Fibroblast of skin of right biceps (primary cell): ENCODE measurements around the gene DTNA.
"Not testable (repeated sequence)": the region's sequence is repeated elsewhere in the genome, so short reads cannot be mapped to it uniquely, and the experiment has no call there.

Experiments
- DNase-seq: peaks from one replicate; pipeline ENCODE4 v3.0.0-alpha.2; 2013

Gene DTNA

DNA sequence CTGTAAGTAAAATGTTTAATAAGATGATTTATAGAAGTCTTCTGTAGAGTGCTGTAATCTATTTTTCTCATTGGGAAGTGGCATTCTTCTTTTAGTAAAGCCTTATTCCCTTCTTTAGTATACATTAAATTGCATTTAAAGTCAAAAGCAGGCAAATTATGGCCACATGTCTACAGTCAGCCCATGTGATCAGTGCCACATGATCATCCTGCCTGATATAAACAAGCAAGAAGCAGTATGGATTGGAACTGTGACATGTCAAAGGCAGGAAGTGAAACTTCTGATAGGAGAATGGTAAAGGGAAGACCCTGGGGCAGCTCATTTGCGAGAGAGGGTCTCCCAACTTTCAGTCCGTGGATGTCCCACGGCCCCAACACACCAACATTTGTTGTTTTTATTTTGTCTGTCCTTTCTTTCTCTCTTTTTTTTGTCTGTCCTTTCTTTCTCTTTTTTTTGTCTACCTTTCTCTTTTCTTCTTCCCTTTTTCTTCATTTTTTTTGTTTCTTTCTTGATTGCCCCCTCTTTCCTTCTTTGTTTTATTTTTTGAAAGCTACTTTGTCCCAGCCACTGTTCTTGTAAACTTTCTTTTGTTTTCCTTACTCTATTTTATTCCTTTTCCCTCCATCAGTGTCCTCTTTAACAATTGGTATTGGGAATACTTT lies 154.9 kb downstream of the DTNA start:
- no peak for DNase-seq

DNA sequence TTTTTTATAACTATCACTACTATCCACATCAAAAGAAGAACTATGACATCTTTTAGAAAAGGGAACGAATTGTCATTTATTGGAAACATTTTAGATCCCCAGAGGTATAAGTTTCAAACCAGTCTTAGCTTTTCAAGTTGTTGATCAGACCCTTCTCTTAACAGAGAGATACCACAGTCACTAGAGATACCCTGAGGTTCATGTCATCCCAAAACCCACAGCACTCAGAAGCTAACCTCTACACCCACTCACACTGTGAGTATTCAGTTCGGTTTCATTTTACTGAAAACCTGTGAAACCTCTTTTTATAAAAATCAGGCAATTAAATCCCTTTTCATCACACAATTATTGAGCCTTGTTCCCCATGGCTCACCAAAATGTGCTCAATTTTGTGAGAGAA lies 156.2 kb downstream of the DTNA start:
- no peak for DNase-seq

DNA sequence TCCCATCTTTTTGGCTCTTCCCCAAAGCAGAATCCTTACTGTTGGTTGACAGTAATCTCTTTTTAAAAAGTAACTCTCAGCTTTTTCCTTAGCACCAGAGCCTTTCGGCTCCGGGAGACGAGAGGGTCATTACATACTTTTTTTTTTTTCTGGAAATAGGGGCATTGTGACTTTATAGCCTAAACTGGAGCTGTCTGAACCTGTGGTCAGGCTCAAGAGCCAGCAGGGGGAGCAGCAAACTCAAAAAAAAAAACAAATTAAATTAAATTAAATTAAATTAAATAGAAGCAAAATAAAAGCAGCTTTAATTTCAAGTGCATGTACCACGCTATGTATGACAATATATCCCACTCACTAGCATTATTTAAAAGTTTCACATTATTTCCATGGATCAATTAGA lies 156.6 kb downstream of the DTNA start:
- DNase-seq: peak; percentile 12

DNA sequence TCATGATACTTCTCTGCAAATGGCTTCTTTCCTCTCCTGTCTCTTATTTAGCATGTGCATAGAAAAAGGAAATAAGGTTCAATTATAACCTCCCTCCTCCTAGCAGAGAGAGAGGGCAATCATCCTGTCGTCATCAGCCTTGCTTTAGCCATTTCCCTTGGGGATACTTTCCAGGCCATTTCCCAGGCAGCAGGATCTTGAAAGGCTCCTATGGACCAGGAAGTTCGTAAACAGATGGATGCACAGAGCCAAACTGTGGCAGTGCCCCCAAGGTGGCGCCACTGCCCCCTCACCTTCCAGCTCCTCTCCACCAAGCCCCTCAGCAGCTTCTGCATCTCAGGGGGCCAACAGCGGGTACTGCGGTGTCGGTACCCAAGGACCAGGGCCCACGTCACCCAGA lies 157.4 kb downstream of the DTNA start:
- peak; percentile 44 for DNase-seq

DNA sequence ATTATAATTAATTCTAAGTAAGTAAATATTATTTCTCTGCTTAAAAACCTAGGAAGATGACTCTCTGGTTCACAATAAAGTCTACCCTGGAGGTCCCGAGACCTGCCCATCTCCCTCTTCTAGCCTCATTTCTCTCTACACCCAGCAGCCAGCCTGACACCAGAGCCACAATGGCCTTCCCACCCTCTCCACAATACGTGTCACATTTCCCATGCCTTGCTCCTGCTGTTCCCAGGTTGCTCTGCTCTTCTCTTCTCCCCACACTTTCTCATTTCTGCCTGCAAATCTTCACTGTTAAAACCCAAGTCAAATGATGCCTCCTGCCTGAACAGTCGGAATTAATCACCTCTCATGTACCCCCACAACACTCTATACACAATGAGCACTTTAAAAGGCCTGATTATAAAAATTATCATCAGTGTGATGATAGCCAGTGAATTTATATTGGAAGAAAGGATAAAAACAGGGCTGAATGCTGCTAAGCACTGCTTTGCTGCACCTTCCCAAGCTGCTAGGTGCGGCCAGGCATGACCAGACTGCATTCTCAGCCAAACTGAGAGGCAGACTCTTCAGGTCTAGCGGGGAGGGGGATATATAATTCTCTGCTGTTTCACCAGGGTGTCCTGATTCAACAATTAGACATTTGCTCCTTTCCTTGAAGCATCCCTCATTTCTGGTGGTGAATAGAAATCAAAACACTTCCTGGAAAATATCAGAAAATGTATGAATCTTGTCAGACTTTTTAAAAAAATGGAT lies 160.6 kb downstream of the DTNA start:
- DNase-seq: no peak

DNA sequence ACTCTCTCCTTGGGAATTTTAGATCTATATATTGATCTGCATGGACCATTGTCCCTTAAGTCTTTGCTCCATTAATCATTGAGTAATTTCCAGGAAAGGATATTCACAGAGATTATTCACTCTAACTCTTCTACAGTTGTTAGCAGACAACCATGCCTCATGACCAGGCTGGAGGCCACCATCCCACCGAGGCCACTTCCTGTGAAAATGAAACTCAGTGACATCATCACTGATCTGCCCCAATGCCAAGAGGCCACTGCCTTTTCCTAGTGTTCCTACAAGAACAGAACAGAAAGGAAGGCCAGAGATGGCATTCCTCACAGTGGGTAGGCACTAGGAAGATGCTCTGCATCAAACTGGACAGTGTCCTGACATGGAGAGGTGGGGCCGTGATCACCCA lies 161.3 kb downstream of the DTNA start:
- peak; percentile 4 for DNase-seq

DNA sequence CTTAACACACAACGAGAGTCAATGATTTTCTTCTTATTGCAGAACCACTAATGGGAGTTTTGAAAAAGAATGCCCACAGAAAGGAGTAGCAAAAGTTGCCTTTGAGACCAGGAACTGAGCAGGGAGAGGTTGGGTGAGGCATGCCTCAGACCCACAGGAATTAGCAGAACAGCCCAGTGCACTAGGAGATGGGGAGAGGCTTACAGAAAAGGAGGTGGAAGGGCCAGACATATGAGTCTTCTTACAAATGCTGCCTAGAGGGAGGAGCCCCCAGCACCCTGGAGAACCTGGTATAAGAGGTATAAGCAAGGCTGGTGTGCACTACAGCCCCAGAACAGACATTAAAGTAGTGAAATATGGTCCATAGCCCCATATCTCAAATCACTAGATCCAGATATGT lies 162.0 kb downstream of the DTNA start:
- no peak for DNase-seq

DNA sequence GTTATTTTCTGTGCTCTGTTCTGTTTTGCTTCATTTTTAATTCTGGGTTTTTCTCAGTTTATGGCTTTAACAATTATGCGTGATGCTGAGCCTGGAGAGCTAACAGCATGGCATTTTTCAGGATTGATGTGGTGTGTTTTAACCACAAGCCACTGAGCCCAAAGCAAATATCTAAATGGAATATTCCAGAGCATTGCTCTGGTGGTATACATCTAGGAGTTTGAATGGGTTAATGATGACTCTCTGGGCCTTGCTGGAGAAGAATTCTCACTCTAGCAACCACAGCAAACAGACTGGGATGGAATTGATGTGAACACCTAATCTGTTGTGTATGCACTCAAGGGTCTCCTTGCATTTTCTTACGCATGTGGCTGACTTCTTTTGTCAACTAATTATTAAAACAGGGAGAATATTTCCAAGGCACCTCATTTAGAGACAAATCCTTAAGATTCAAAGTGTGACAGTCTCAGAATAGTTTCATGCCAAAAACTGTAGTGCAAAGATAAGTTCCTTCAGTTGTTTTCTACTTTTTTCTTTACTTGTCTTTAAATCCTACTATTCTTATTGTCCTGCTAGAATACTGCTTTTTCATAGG lies 164.0 kb downstream of the DTNA start:
- DNase-seq: peak; percentile 14

DNA sequence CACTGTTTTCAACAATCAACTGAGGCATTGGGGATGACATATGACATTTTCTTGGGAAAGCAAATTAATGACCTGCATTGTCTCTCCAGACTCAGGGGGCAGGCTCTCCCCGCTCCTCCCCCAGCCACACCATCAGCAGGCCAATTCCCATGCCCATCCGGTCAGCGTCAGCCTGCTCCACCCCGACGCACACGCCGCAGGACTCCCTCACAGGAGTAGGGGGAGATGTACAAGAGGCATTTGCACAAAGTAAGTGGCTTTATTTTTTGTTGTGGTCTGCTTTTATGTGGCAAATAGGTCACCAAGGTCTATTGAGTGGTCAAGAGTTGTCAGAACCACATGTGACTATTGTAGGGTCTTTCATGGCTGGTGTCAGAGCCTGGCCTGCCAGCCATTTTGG lies 165.1 kb downstream of the DTNA start:
- no peak for DNase-seq

DNA sequence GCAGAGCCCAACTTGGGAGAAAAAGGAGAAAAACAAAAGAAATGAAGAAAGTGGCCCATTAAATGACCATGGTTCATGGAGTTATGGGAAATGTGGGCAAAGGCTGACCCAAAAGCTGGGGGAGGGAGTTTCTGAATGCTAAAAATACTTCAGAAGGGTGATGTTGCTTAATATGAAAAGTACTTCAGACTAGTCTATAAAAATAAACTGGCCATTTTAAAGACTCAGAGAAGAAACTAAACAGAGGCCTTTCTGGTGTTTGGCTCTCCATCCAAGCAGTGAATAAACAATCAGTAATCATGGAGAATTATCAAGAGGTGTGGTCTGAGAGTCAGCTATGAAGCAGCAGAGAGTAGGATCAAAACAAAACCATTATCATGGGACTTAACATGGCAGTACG lies 170.3 kb downstream of the DTNA start:
- no peak for DNase-seq

DNA sequence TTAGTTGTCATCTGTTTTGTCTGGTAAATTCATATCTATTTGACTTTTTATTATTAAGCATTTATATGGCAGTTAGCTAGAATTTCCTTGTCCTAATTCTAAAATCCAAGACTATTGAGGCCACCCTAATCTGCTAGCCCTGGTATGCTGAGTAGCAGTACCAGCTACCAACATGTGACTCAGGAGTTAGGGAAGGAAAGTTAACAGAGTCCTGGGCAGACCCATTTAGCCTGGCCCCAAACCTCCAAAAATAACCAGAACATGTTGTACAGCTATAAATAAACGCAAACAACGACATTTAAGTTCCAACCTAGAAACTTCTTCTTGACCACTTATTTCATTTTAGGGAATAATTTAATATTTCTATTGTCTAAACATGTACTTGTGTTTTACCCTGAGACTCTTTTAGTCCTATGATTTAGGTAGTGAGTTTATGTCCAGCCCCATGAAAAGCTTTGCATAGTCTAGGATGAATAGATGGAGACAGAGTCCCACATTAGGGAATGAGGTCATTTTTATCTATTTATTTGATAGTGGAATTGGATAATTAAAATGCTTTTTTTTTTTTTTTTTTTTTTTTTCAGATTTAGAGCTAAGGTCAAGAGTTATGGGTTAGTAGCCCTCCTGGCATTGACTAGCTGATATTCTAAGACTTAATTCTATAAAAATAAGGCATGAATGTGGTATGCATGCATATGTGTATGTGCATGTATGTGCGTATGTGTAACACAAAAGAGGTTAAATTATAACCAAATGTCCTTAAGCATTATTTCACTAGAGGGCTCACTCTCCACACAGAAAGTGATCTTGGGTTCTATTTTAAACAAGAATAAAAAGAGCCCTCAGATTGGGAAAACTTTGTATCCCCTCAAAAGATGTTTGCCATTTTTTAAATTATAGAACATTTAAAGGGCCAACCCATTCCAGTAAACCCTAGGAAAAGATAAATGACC lies 171.1 kb downstream of the DTNA start:
- peak; percentile 17 for DNase-seq

DNA sequence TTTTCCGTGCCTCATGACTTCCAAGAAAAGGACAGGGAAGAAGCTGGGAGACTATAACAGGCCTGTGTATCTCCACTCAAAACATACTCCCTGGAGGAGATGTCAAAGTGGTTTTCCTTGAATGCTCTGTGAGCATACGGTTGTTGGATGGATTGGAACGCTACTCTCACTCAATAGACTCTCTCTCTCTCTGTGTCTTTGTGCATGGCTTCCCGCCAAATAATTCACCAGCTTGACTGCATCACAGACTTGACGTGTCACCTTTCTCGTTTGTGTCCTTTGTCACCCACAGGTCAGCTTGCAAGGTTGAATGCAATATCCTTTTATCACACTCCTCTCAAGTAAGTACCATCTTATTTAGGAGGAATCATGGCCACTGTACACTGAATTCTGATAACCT lies 174.3 kb downstream of the DTNA start:
- no peak for DNase-seq

DNA sequence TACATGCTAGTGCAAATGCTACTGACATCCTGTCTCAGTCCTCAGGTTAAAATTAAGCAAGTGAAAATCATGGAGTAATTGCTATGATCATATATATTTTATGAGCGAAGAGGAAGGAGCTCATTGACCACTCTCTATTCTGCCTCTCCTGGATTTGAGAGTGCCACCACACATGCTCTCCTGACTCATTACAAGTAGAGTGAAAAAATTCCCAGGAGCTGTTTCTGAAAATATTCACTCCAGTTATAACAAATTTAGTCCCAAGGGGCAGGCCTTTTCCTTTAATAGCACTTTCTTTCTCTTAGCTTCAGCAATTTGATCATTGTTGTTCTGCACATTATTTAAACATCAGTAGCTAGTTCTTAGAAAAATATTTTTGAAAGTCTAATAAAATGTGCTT lies 176.1 kb downstream of the DTNA start:
- DNase-seq: no peak

DNA sequence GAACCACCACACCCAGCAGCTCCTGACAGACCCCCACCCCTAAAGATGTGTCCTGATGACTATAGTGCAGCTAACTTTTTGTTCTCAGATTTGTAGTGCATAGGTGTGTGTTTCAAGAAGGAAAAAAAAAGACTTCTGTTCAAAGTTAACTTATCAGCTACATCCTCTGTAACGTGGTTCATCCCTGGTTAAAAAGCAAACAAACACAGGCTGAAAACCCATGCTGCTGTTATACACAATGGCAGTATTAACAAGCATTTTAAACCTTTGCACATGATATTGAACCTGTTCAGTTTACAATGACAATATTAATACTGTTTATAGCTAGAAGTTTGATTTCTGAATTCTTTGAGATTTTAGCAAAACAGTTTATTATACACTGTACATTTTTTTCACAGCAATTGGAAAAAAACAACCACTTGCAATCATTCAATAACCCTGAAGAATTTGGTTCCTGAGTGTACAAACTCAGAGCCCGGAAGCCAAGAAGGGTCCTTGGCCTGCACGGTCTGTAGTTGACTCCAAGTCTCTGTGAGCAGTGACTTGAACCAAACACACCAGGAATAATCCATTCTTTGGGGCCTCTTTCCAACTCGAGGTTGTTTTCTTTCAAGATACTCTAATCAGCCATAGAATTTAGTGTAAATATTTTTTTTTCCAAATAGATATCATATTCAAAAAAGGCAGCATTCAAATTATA lies 177.9 kb downstream of the DTNA start:
- DNase-seq: no peak

DNA sequence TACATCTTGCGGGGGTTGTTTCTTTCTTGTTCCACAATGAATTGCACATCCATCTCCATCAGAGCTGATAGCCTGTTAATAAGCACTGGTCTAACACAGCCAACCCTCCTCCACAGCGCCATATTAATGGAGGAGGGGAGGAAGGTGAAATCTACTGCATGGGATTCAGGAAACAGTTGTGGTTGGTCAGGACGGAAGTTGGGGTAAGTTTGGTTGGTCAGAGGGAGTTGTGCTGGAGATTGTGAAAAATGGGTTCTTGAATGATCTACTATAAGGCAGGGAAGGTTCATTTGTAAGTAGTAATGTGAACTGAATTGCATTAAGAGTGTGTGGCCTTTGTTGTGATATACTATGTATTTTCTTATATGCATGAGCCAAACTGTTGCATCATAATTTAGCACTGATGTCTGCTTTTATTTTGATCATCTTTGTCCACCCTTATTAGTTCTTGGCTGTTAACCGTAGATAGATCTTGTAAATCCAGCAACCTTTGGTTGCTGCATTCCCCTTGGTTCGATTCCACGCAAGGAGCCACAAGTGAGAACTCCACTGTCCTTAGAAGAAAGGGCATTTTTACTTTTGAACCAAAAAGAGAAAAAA lies 180.5 kb downstream of the DTNA start:
- no peak for DNase-seq

DNA sequence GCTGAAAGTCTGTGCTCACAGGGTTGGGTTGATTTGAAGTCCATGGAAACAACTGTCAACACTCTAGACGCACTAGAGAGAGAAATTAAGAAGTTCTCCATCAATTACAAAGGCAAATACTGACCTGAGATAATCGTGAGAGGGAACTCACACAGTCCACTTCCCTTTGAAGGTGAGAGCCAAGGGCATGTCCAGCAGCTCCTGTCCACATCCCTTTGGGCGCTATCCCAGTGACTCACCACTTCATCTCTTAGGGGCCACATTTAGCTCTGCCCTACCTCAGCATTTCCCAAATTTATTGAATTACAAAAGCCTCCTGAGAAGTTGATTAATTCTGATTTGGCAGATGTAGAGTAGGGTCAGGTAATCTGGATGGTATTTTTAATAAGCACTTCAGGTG lies 182.3 kb downstream of the DTNA start:
- no peak for DNase-seq

DNA sequence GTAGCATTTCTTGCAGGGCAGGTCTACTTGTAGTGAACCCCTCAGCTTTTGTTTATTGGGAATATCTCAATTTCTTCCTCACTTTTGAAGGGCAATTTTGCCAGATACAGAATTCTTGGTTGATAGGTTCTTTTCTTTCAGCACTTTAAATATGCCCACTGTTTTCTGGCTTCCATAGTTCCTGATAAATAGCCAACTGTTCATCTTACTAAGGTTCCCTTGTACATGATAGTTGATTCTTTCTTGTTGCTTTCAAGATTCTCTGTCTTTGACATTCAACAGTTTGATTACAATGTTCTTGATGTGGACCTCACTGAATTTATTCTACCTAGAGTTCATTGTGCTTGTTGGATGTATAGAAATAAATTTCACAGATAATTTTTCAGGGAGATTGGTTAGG lies 183.1 kb downstream of the DTNA start:
- DNase-seq: no peak

DNA sequence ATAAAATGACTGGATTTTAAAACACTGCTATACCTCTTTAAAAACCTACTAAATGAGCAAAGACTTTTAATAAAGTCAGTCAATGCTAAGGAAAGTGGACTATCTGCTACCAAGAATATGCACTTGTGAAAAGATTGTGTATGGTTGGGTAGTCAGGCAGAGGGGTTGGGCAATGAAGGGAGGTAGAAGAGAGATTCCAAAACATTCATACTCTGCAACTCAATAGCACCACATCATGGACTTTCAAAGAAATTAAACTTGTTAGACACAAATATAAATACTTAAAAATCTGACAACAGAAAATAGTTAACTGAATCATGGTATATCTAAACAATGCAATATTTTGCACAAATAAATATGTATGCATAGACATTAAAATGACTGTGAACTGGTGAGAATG lies 191.2 kb downstream of the DTNA start:
- DNase-seq: no peak

DNA sequence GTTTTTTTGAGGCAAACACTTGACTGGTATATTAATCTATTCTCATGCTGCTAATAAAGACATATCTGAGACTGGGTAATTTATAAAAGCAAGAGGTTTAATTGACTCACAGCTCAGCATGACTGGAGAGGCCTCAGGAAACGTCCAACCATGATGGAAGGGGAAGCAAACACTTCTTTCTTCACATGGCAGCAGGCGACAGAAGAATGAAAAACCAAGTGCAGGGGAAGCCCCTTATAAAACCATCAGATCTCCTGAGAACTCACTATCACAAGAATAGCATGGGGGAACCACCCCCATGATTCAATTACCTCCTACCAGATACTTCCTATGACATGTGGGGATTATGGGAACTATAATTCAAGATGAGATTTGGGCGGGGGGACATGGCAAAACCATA lies 194.9 kb downstream of the DTNA start:
- DNase-seq: no peak

DNA sequence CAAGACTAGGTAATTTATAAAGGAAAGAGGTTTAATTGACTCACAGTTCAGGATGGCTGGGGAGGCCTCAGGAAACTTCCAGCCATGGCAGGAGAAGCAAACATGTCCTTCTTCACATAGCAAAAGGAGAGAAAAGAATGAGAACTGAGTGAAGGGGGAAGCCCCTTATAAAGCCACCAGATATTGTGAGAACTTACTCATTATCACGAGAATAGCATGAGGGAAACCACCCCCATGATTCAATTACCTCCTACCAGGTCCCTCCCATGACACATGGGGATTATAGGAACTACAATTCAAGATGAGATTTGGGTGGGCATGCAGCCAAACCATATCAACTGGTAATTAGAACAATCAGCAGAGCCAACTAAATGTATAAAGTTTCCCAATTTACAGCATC lies 196.9 kb downstream of the DTNA start:
- not testable (repeated sequence) for DNase-seq

DNA sequence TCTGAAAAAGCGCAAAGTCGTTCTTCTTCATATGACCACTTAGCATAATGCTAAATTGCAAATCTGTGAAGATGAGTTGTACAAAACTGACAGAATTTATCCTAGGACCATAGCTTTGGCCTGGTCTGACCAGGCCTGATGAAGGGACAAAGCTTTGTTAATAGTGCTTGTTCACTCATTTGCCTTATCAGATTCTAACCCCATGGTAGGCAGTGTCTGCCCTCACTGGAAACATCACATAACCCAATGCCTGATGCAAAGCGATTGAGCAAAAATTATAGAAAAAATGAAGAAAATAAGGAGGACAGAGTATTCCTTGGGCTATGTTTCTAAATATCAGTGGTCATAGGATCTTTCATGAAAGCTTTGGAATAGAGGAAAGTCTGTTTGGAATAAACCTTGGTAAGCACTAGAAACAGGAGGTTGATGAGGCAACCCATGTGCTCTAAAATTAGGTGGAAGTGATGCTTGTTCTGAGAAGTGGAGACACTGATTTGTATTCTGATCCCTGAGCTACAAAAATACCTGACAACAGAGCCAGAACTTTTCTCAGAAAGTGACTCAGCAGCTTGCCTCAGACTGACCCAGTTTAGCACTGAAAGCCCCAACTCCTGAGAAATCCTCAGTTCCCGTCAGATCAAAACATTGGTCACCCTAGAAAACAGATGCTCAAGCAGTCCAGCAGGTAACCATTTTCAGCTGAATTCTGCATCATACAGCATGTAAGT lies 199.7 kb downstream of the DTNA start:
- DNase-seq: peak; percentile 35

DNA sequence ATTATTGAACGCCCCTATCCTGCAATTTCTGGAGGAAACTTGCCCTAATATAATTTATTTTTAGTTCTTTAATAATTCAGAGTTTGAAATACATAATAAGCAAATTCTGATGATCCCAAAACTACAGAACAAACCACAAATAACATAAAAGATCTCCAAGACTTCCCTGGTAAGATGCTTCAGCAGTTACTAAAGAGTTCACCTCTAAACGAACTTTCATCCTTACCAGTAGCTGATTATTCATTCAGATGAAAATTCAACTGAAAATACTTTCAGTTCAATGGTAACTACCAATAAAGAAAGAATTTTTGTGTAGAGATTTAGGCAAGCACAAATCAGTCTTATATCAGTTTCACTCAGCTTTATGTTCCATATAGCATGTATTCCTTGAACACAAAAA lies 201.0 kb downstream of the DTNA start:
- DNase-seq: no peak
